ENCODE measurements around the gene APBB2.

DNA sequence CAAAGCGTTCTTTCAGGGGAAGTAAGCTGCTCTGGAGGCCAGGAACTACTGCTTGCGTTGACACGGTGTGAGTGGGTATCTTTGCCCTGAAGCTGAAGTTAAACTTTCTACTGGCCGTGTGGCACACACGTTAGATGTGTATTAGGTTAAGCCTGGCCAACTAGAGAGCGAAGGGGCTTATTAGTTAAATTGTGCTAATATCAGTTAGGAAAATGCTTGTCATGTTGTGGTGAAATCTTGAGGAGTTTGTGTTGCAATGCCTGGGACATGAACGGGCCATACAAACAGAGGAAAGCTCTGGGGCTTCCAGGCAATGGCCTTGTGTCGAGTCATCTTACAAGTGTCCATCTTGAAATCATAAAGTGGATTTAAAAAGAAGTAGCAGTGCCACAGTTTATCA, 402.0 kb downstream of the APBB2 start:
- TF ChIP-seq, protein P1, sequence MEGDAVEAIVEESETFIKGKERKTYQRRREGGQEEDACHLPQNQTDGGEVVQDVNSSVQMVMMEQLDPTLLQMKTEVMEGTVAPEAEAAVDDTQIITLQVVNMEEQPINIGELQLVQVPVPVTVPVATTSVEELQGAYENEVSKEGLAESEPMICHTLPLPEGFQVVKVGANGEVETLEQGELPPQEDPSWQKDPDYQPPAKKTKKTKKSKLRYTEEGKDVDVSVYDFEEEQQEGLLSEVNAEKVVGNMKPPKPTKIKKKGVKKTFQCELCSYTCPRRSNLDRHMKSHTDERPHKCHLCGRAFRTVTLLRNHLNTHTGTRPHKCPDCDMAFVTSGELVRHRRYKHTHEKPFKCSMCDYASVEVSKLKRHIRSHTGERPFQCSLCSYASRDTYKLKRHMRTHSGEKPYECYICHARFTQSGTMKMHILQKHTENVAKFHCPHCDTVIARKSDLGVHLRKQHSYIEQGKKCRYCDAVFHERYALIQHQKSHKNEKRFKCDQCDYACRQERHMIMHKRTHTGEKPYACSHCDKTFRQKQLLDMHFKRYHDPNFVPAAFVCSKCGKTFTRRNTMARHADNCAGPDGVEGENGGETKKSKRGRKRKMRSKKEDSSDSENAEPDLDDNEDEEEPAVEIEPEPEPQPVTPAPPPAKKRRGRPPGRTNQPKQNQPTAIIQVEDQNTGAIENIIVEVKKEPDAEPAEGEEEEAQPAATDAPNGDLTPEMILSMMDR (IDR thresholded peaks at IDR 0.05; ENCODE audit: low read depth, low read length, poor library complexity, severe bottlenecking) = no peak
- TF ChIP-seq EZH2phosphoT487 (IDR thresholded peaks at IDR 0.05; ENCODE audit: borderline replicate concordance, low read length) = no peak

Data from DOHH2 (cell line).